ENCODE results near the gene PCBP3.
A peak's percentile ranks its signal among the peaks of the same experiment; 100 is the strongest.

Gene PCBP3

GRCh38 chr21:45643021-45643980 lies at the start of gene PCBP3:
PCBP3 (plus strand) TSS chr21:45643725; CDS start chr21:45850086, 206,361 bp downstream.
- Histone ChIP-seq H3K79me2 (ENCODE audit: insufficient read depth, low read depth) (no peaks in the 10 kb centered on the region), H4K20me1 (ENCODE audit: insufficient read depth) (no peaks in the 10 kb centered on the region), H3K36me3 (ENCODE audit: insufficient read depth) (no peaks in the 10 kb centered on the region), H2AFZ (ENCODE audit: low read depth) (no peak within 1 kb of the TSS; the same call in 1 of the 2 replicates), H3K9ac (no peak within 1 kb of the TSS), H3K27ac (no peak within 1 kb of the TSS), H3K4me3 (IDR thresholded peaks at IDR 0.05; ENCODE audit: insufficient read depth, low read depth, low read length) (no peak within 1 kb of the TSS), H3K4me2 (peak within 1 kb of the TSS; percentile 66), H3K4me1 (ENCODE audit: low read depth, poor library complexity, severe bottlenecking) (peaks cover 5% of the 10 kb centered on the region), H3K27me3 (ENCODE audit: insufficient read depth, low read depth) (peaks cover 35% of the 10 kb centered on the region)
- no peak for TF ChIP-seq CTCF (conservative IDR thresholded peaks at IDR 0.05; ENCODE audit: low read depth, low read length)

- H3K4me3 ChIP-seq (IDR thresholded peaks at IDR 0.05; ENCODE audit: insufficient read depth, low read depth, low read length) = no peak overlapping the region
- no peak overlapping the region for H3K4me2 ChIP-seq
- no peaks in the 10 kb centered on the region for H4K20me1 ChIP-seq (ENCODE audit: insufficient read depth)
- H3K9ac ChIP-seq = no peak overlapping the region
- no peaks in the 10 kb centered on the region for H3K36me3 ChIP-seq (ENCODE audit: insufficient read depth)
- no peak overlapping the region for H2AFZ ChIP-seq (ENCODE audit: low read depth)
- peaks cover 19% of the 10 kb centered on the region for H3K4me1 ChIP-seq (ENCODE audit: low read depth, poor library complexity, severe bottlenecking)
- no peak overlapping the region for H3K27ac ChIP-seq
- TF ChIP-seq CTCF (conservative IDR thresholded peaks at IDR 0.05; ENCODE audit: low read depth, low read length) = no peak
- no peaks in the 10 kb centered on the region for H3K79me2 ChIP-seq (ENCODE audit: insufficient read depth, low read depth)
- peaks cover 23% of the 10 kb centered on the region for H3K27me3 ChIP-seq (ENCODE audit: insufficient read depth, low read depth)
Measured at GRCh38 chr21:45594721-45595489, 48.6 kb upstream of the PCBP3 start.

GRCh38 chr21:45595574-45596295 lies 47.8 kb upstream of the PCBP3 start:
- Histone ChIP-seq H4K20me1 (ENCODE audit: insufficient read depth) (no peaks in the 10 kb centered on the region), H3K4me2 (no peak overlapping the region), H3K79me2 (ENCODE audit: insufficient read depth, low read depth) (no peaks in the 10 kb centered on the region), H3K4me1 (ENCODE audit: low read depth, poor library complexity, severe bottlenecking) (peaks cover 19% of the 10 kb centered on the region), H3K4me3 (IDR thresholded peaks at IDR 0.05; ENCODE audit: insufficient read depth, low read depth, low read length) (no peak overlapping the region), H3K27ac (no peak overlapping the region), H3K9ac (no peak overlapping the region), H3K27me3 (ENCODE audit: insufficient read depth, low read depth) (peaks cover 25% of the 10 kb centered on the region), H3K36me3 (ENCODE audit: insufficient read depth) (no peaks in the 10 kb centered on the region), H2AFZ (ENCODE audit: low read depth) (no peak overlapping the region)
- TF ChIP-seq CTCF (conservative IDR thresholded peaks at IDR 0.05; ENCODE audit: low read depth, low read length) = no peak

GRCh38 chr21:45596704-45597318 lies 46.7 kb upstream of the PCBP3 start:
- Histone ChIP-seq H3K9ac (no peak overlapping the region), H3K4me2 (no peak overlapping the region)

More at GRCh38 chr21:45596704-45597318, 46.7 kb upstream of the PCBP3 start:
- Histone ChIP-seq H3K27me3 (ENCODE audit: insufficient read depth, low read depth) (peaks cover 25% of the 10 kb centered on the region), H3K79me2 (ENCODE audit: insufficient read depth, low read depth) (no peaks in the 10 kb centered on the region), H3K36me3 (ENCODE audit: insufficient read depth) (no peaks in the 10 kb centered on the region), H3K4me3 (IDR thresholded peaks at IDR 0.05; ENCODE audit: insufficient read depth, low read depth, low read length) (no peak overlapping the region), H3K4me1 (ENCODE audit: low read depth, poor library complexity, severe bottlenecking) (peaks cover 11% of the 10 kb centered on the region), H3K27ac (no peak overlapping the region), H2AFZ (ENCODE audit: low read depth) (peak overlapping the region; percentile 40; the same call in 1 of the 2 replicates), H4K20me1 (ENCODE audit: insufficient read depth) (no peaks in the 10 kb centered on the region)
- TF ChIP-seq CTCF (conservative IDR thresholded peaks at IDR 0.05; ENCODE audit: low read depth, low read length) = peak; percentile 87
